ENCODE results near the gene MEAF6. TPM values are rescaled to one million over a fixed set of nuclear protein-coding genes. Genes with fewer than 3 reads are reported as not detected.

The MEAF6 gene
- total RNA-seq, 2 donors from 2014 or later = 50.4 to 51.7 TPM

GRCh38 chr1:37482004-37482785 is 32.4 kb downstream of the MEAF6 start:
- no peaks in the 10 kb centered on the region for H3K27me3 Mint-ChIP-seq (ENCODE audit: insufficient read depth)
- no peak for DNase-seq
- Histone ChIP-seq H3K27me3 (ENCODE audit: control insufficient read depth, insufficient read depth, low read length, poor library complexity, severe bottlenecking) (no peaks in the 10 kb centered on the region), H3K36me3 (ENCODE audit: control insufficient read depth, insufficient read depth, low read length) (peaks cover 25% of the 10 kb centered on the region), H3K4me1 (ENCODE audit: control insufficient read depth, insufficient read depth, low read length) (peaks cover 7% of the 10 kb centered on the region), H3K9me3 (ENCODE audit: control insufficient read depth, low read length) (no peaks in the 10 kb centered on the region), H3K9ac (ENCODE audit: extremely low read depth, low read length, poor library complexity, severe bottlenecking) (no peak overlapping the region), H3K4me3 (ENCODE audit: low read length) (no peak overlapping the region), H3K27ac (ENCODE audit: low read depth, low read length) (no peak overlapping the region)
- WGBS, 2 experiments (ENCODE audit: insufficient coverage in 1 of 2, insufficient read length in 1 of 2) = 93 to 94% methylated on average over 11 to 18 of the region's 18 CpGs
- no peak overlapping the region for H3K4me3 Mint-ChIP-seq
- no peaks in the 10 kb centered on the region for H3K9me3 Mint-ChIP-seq
- peaks cover 5% of the 10 kb centered on the region for H3K4me1 Mint-ChIP-seq
- peak overlapping the region; percentile 17 for H3K27ac Mint-ChIP-seq
- TF ChIP-seq, protein P1, sequence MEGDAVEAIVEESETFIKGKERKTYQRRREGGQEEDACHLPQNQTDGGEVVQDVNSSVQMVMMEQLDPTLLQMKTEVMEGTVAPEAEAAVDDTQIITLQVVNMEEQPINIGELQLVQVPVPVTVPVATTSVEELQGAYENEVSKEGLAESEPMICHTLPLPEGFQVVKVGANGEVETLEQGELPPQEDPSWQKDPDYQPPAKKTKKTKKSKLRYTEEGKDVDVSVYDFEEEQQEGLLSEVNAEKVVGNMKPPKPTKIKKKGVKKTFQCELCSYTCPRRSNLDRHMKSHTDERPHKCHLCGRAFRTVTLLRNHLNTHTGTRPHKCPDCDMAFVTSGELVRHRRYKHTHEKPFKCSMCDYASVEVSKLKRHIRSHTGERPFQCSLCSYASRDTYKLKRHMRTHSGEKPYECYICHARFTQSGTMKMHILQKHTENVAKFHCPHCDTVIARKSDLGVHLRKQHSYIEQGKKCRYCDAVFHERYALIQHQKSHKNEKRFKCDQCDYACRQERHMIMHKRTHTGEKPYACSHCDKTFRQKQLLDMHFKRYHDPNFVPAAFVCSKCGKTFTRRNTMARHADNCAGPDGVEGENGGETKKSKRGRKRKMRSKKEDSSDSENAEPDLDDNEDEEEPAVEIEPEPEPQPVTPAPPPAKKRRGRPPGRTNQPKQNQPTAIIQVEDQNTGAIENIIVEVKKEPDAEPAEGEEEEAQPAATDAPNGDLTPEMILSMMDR (conservative IDR thresholded peaks at IDR 0.05) = no peak
- peaks cover 22% of the 10 kb centered on the region for H3K36me3 Mint-ChIP-seq (ENCODE audit: low read depth)

GRCh38 chr1:37481289-37482003 is 33.1 kb downstream of the MEAF6 start:
- no peak for DNase-seq
- Mint-ChIP-seq H3K9me3 (no peaks in the 10 kb centered on the region), H3K36me3 (ENCODE audit: low read depth) (peaks cover 22% of the 10 kb centered on the region), H3K27ac (no peak overlapping the region), H3K4me1 (peaks cover 10% of the 10 kb centered on the region), H3K27me3 (ENCODE audit: insufficient read depth) (no peaks in the 10 kb centered on the region), H3K4me3 (no peak overlapping the region)
- no peaks in the 10 kb centered on the region for H3K9me3 ChIP-seq (ENCODE audit: control insufficient read depth, low read length)
- peaks cover 13% of the 10 kb centered on the region for H3K4me1 ChIP-seq (ENCODE audit: control insufficient read depth, insufficient read depth, low read length)
- 95% methylated on average over 20 to 26 of the region's 26 CpGs for WGBS, 2 experiments (ENCODE audit: insufficient coverage in 1 of 2, insufficient read length in 1 of 2)
- H3K36me3 ChIP-seq (ENCODE audit: control insufficient read depth, insufficient read depth, low read length) = peaks cover 25% of the 10 kb centered on the region
- no peak overlapping the region for H3K4me3 ChIP-seq (ENCODE audit: low read length)
- no peak overlapping the region for H3K27ac ChIP-seq (ENCODE audit: low read depth, low read length)
- H3K27me3 ChIP-seq (ENCODE audit: control insufficient read depth, insufficient read depth, low read length, poor library complexity, severe bottlenecking) = no peaks in the 10 kb centered on the region
- H3K9ac ChIP-seq (ENCODE audit: extremely low read depth, low read length, poor library complexity, severe bottlenecking) = no peak overlapping the region
- TF ChIP-seq, protein P1 (conservative IDR thresholded peaks at IDR 0.05) = no peak

DNA sequence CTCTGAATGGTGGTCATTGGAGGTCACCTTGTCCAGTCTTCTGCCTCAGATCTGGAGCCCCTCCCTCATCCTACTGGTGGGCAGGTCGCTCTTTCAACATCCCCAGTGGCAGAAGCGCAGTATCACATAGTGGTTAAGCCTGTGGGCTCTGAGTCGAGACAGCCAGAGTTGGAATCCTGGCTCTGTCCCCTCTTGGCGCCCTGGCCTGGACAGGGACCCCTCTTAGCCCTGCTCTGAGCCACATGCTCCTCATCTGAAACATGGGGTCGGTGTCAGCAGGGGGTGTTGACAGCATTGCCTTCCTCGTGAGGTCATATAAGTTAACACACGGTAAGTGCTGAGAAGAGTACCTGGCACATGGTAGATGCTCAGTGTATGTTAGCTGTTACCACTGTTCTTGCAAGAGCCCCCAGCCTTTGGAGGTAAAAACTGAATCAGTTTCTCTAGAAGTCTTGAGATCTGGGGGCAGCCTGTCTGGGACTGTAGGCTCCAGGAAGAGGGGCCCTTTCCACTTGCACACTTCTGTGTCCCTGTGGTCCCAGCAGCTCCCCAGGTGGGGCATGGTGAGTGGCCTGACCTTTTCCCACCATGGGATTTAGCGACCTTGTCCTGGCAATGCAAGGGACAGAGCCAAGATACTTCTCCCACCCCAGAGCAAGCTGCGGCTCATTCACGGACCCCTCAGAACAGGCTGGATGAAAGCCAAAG is 33.8 kb downstream of the MEAF6 start:
- no peaks in the 10 kb centered on the region for H3K27me3 ChIP-seq (ENCODE audit: control insufficient read depth, insufficient read depth, low read length, poor library complexity, severe bottlenecking)
- no peak overlapping the region for H3K27ac Mint-ChIP-seq
- H3K4me3 ChIP-seq (ENCODE audit: low read length) = no peak overlapping the region
- peaks cover 25% of the 10 kb centered on the region for H3K36me3 ChIP-seq (ENCODE audit: control insufficient read depth, insufficient read depth, low read length)
- H3K36me3 Mint-ChIP-seq (ENCODE audit: low read depth) = peaks cover 22% of the 10 kb centered on the region
- H3K27me3 Mint-ChIP-seq (ENCODE audit: insufficient read depth) = no peaks in the 10 kb centered on the region
- H3K4me1 ChIP-seq (ENCODE audit: control insufficient read depth, insufficient read depth, low read length) = peaks cover 13% of the 10 kb centered on the region
- 94 to 95% methylated on average over 9 to 10 of the region's 10 CpGs for WGBS, 2 experiments (ENCODE audit: insufficient coverage in 1 of 2, insufficient read length in 1 of 2)
- TF ChIP-seq, protein P1 (conservative IDR thresholded peaks at IDR 0.05) = no peak
- no peak for DNase-seq
- no peak overlapping the region for H3K9ac ChIP-seq (ENCODE audit: extremely low read depth, low read length, poor library complexity, severe bottlenecking)
- H3K9me3 ChIP-seq (ENCODE audit: control insufficient read depth, low read length) = no peaks in the 10 kb centered on the region
- no peak overlapping the region for H3K4me3 Mint-ChIP-seq
- H3K4me1 Mint-ChIP-seq = peaks cover 14% of the 10 kb centered on the region
- H3K27ac ChIP-seq (ENCODE audit: low read depth, low read length) = no peak overlapping the region
- no peaks in the 10 kb centered on the region for H3K9me3 Mint-ChIP-seq

Data from endodermal cell (in vitro differentiated cells).